ENCODE measurements around the gene RAB39B.
A peak's percentile ranks its signal among the peaks of the same experiment; 100 is the strongest.
"Not testable (repeated sequence)": the region's sequence is repeated elsewhere in the genome, so short reads cannot be mapped to it uniquely, and the experiment has no call there.

RAB39B gene

GRCh38 chrX:155263854-155264628 is at the start of gene RAB39B:
RAB39B (minus strand) TSS chrX:155264491; CDS start chrX:155264288, 203 bp downstream.
- FAIRE-seq = no peak

GRCh38 chrX:155313766-155314165 is 49.5 kb upstream of the RAB39B start:
- FAIRE-seq = no peak

GRCh38 chrX:155293771-155294170 is 29.5 kb upstream of the RAB39B start:
- no peak for FAIRE-seq

- no peak for FAIRE-seq
Measured at GRCh38 chrX:155279873-155280272, 15.6 kb upstream of the RAB39B start.

- FAIRE-seq = no peak
Measured at GRCh38 chrX:155270969-155271368, 6.7 kb upstream of the RAB39B start.

- FAIRE-seq = not testable (repeated sequence)
Measured at GRCh38 chrX:155267995-155268394, 3.7 kb upstream of the RAB39B start.

GRCh38 chrX:155266439-155266838 is 2.1 kb upstream of the RAB39B start:
- FAIRE-seq = no peak

GRCh38 chrX:155262970-155263754 is 1.1 kb downstream of the RAB39B start:
- no peak for FAIRE-seq

GRCh38 chrX:155259752-155260151 is 4.5 kb downstream of the RAB39B start:
- FAIRE-seq = no peak

- no peak for FAIRE-seq
Measured at GRCh38 chrX:155251391-155251790, 12.9 kb downstream of the RAB39B start.

- no peak for FAIRE-seq
Measured at GRCh38 chrX:155247497-155247896, 16.8 kb downstream of the RAB39B start.

GRCh38 chrX:155246748-155247147 is 17.5 kb downstream of the RAB39B start:
- FAIRE-seq = no peak

GRCh38 chrX:155242300-155242699 is 22.0 kb downstream of the RAB39B start:
- FAIRE-seq = no peak

GRCh38 chrX:155237719-155238118 is 26.6 kb downstream of the RAB39B start:
- FAIRE-seq = no peak

- FAIRE-seq = no peak
Measured at GRCh38 chrX:155235891-155236290, 28.4 kb downstream of the RAB39B start.

GRCh38 chrX:155231163-155231562 is 33.1 kb downstream of the RAB39B start:
- FAIRE-seq = no peak

GRCh38 chrX:155225774-155226173 is 38.5 kb downstream of the RAB39B start:
- FAIRE-seq = no peak

GRCh38 chrX:155223746-155224145 is 40.5 kb downstream of the RAB39B start:
- FAIRE-seq = not testable (repeated sequence)

- FAIRE-seq = no peak
Measured at GRCh38 chrX:155221351-155221750, 42.9 kb downstream of the RAB39B start.

- no peak for FAIRE-seq
Measured at GRCh38 chrX:155218777-155219176, 45.5 kb downstream of the RAB39B start.

- FAIRE-seq = no peak
Measured at GRCh38 chrX:155216940-155217440, 47.3 kb downstream of the RAB39B start.

- peak; percentile 81 for FAIRE-seq
Measured at GRCh38 chrX:155216179-155216939, 47.9 kb downstream of the RAB39B start, which contains the start of gene VBP1. VBP1 (plus strand) TSS chrX:155216460; CDS start chrX:155216483, 23 bp downstream.
